Measurements from ENCODE around the gene XK. TPM values are rescaled to one million over a fixed set of nuclear protein-coding genes. Genes with fewer than 3 reads are reported as not detected.

XK gene
- total RNA-seq, 1 experiment from 2014 or later, result 0.30 TPM

DNA sequence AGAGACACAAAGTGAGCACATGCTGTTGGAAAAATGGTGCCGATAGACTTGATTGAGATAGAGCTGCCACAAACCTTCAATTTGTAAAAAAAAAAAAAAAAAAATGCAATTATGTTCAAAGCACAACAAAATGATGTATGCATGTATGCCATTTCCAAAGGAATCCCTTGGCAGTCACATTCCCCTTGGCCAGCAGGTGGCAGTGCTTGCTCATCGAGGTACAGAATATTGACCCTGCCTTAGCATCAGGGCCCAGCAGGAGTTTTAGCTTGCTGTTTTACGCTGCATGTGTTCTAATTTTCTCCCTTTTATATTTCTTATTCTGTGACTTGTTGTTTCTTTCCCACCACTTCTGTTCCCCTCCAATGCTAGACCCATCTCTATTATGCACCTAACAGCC lies 59.8 kb downstream of the XK start:
- intact Hi-C loops (cut with micrococcal nuclease; ENCODE audit: unreplicated experiment), result loop anchor here (1.0 to 10.0 kb wide), 4 partner anchors 80 to 429 kb away; no protein-coding TSS in a partner anchor
- no peaks in the 10 kb centered on the region for H3K27me3 ChIP-seq (replicated peaks; ENCODE audit: insufficient read depth, low read depth, low read length, poor library complexity)
- no peaks in the 10 kb centered on the region for H3K9me3 ChIP-seq (ENCODE audit: low read depth, low read length, poor library complexity, severe bottlenecking)
- BruUV-seq (replicated peaks), result no TSS peak
- H3K36me3 ChIP-seq (ENCODE audit: insufficient read depth, low read length, poor library complexity, severe bottlenecking), result no peaks in the 10 kb centered on the region
- TF ChIP-seq EZH2 (IDR thresholded peaks at IDR 0.05; ENCODE audit: borderline replicate concordance, low read depth, low read length, poor library complexity, severe bottlenecking), result no peak
- TF ChIP-seq, protein P1, sequence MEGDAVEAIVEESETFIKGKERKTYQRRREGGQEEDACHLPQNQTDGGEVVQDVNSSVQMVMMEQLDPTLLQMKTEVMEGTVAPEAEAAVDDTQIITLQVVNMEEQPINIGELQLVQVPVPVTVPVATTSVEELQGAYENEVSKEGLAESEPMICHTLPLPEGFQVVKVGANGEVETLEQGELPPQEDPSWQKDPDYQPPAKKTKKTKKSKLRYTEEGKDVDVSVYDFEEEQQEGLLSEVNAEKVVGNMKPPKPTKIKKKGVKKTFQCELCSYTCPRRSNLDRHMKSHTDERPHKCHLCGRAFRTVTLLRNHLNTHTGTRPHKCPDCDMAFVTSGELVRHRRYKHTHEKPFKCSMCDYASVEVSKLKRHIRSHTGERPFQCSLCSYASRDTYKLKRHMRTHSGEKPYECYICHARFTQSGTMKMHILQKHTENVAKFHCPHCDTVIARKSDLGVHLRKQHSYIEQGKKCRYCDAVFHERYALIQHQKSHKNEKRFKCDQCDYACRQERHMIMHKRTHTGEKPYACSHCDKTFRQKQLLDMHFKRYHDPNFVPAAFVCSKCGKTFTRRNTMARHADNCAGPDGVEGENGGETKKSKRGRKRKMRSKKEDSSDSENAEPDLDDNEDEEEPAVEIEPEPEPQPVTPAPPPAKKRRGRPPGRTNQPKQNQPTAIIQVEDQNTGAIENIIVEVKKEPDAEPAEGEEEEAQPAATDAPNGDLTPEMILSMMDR (conservative IDR thresholded peaks at IDR 0.05; ENCODE audit: low read depth, low read length), result peak; percentile 88
- peaks cover 4% of the 10 kb centered on the region for H3K4me1 ChIP-seq (ENCODE audit: insufficient read depth, low read length, poor library complexity, severe bottlenecking)
- no peak overlapping the region for H3K27ac ChIP-seq (ENCODE audit: low read depth, low read length, poor library complexity, severe bottlenecking)
- POLR2A ChIA-PET (ENCODE audit: low non-redundant PET), result no interaction called here
- CTCF ChIA-PET, result interaction anchor here (0.6 to 2.0 kb wide), 8 partner anchors 79 to 908 kb away, joined by 3 to 12 read pairs (median 4); no protein-coding TSS in a partner anchor
- peak; percentile 85 for DNase-seq (ENCODE audit: low spot score)
- H3K4me3 ChIP-seq (ENCODE audit: low read depth, low read length, poor library complexity, severe bottlenecking), result no peak overlapping the region

DNA sequence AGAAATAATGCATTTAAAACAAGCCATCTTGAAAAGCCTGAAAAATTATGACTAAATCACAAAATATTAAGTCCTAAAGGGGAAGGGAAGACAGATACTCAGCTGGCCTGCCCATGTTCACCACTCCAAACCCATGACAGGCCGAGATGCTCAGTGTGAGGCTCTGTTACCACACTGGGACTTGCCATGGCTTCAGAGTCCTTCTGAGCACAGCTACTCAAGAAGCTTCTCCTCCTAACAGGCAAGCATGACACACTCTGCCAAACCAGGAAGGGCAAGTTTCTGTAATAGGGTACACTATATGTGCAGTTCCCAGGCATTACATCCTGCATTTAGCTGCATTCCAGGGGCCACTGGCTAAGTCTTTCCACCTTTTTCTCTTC lies 60.2 kb downstream of the XK start:
- Histone ChIP-seq H3K4me3 (ENCODE audit: low read depth, low read length, poor library complexity, severe bottlenecking) (no peak overlapping the region), H3K27ac (ENCODE audit: low read depth, low read length, poor library complexity, severe bottlenecking) (no peak overlapping the region), H3K36me3 (ENCODE audit: insufficient read depth, low read length, poor library complexity, severe bottlenecking) (no peaks in the 10 kb centered on the region), H3K9me3 (ENCODE audit: low read depth, low read length, poor library complexity, severe bottlenecking) (no peaks in the 10 kb centered on the region), H3K4me1 (ENCODE audit: insufficient read depth, low read length, poor library complexity, severe bottlenecking) (peaks cover 4% of the 10 kb centered on the region), H3K27me3 (replicated peaks; ENCODE audit: insufficient read depth, low read depth, low read length, poor library complexity) (no peaks in the 10 kb centered on the region)
- TF ChIP-seq, protein P1 (conservative IDR thresholded peaks at IDR 0.05; ENCODE audit: low read depth, low read length), result no peak
- no peak for TF ChIP-seq EZH2 (IDR thresholded peaks at IDR 0.05; ENCODE audit: borderline replicate concordance, low read depth, low read length, poor library complexity, severe bottlenecking)
- intact Hi-C loops (cut with micrococcal nuclease; ENCODE audit: unreplicated experiment), result loop anchor here (1.0 to 10.0 kb wide), 4 partner anchors 79 to 429 kb away; no protein-coding TSS in a partner anchor
- POLR2A ChIA-PET (ENCODE audit: low non-redundant PET), result no interaction called here
- CTCF ChIA-PET, result interaction anchor here (0.6 to 2.0 kb wide), 8 partner anchors 79 to 908 kb away, joined by 3 to 12 read pairs (median 4); no protein-coding TSS in a partner anchor
- no peak for DNase-seq (ENCODE audit: low spot score)
- BruUV-seq (replicated peaks), result no TSS peak

DNA sequence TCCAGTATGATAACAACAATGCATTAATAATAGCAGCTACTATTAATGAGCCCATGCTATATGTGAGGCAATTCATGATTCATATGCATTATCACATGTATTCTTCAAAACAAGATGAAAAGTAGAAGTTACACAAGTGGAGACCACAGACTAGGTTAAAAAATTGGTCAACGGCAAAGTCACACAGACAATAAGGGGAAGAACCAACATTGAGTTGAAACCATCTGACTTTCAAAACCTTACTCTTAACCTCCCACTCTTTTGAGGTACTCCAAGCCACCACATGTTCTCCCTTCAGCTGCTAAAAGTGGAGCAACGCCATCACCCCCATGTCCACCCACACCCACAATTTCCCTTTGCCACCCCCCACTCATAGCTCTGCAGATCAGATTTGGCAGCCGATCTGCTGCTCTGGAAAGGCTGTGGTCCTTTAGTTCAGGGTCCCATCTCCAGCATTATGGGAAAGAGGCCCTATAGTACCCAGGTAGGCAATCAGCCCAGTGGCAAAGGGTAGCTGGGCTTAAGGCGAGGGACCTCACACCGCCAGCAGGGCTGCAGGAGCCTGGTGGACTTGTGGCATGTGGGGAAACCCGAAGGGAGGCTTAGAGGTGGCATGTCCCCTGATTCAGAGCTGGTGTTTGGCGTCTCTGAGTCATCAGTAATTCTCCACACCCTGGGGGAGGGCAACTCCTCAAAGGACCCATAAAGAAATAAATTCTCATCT lies 60.8 kb downstream of the XK start:
- no peaks in the 10 kb centered on the region for H3K27me3 ChIP-seq (replicated peaks; ENCODE audit: insufficient read depth, low read depth, low read length, poor library complexity)
- intact Hi-C loops (cut with micrococcal nuclease; ENCODE audit: unreplicated experiment), result loop anchor here (5.0 to 10.0 kb wide), 2 partner anchors 161 to 242 kb away; no protein-coding TSS in a partner anchor
- POLR2A ChIA-PET (ENCODE audit: low non-redundant PET), result no interaction called here

More for the DNA sequence above, 60.8 kb downstream of the XK start:
- no peak for DNase-seq (ENCODE audit: low spot score)
- Histone ChIP-seq H3K4me3 (ENCODE audit: low read depth, low read length, poor library complexity, severe bottlenecking) (no peak overlapping the region), H3K4me1 (ENCODE audit: insufficient read depth, low read length, poor library complexity, severe bottlenecking) (peaks cover 4% of the 10 kb centered on the region), H3K27ac (ENCODE audit: low read depth, low read length, poor library complexity, severe bottlenecking) (no peak overlapping the region), H3K36me3 (ENCODE audit: insufficient read depth, low read length, poor library complexity, severe bottlenecking) (no peaks in the 10 kb centered on the region), H3K9me3 (ENCODE audit: low read depth, low read length, poor library complexity, severe bottlenecking) (no peaks in the 10 kb centered on the region)
- BruUV-seq (replicated peaks), result no TSS peak
- no peak for TF ChIP-seq EZH2 (IDR thresholded peaks at IDR 0.05; ENCODE audit: borderline replicate concordance, low read depth, low read length, poor library complexity, severe bottlenecking)
- CTCF ChIA-PET, result interaction anchor here (1.5 to 2.0 kb wide), 3 partner anchors 78 to 429 kb away, joined by 3 to 9 read pairs (median 6); no protein-coding TSS in a partner anchor
